ENCODE results near the gene KNG1. TPM values are rescaled to one million over a fixed set of nuclear protein-coding genes. Genes with fewer than 3 reads are reported as not detected.
A peak's percentile ranks its signal among the peaks of the same experiment; 100 is the strongest.

Gene KNG1
- total RNA-seq, 1 experiment from 2014 or later: 0.25 TPM

- CTCF ChIA-PET: no interaction called here
- intact Hi-C loops (cut with micrococcal nuclease): no loop called here
- H3K27me3 ChIP-seq (ENCODE audit: insufficient read depth, low read length): no peaks in the 10 kb centered on the region
- TF ChIP-seq RAD21 (IDR thresholded peaks at IDR 0.05; ENCODE audit: low read depth) (peak; percentile 65), CTCF (IDR thresholded peaks at IDR 0.05 in 2 of 3, conservative IDR thresholded peaks at IDR 0.05 in 1 of 3; ENCODE audit: borderline replicate concordance in 1 of 3, insufficient read depth in 1 of 3, low read depth in 2 of 3, low read length in 2 of 3) (peak; percentile 38 to 47 (median 40); a peak in 5 of 6 replicates), SIN3A (IDR thresholded peaks at IDR 0.05; ENCODE audit: low read depth) (0 out of 2 replicates have a peak, but pooled peaks have one; percentile 28), POLR2AphosphoS5 (IDR thresholded peaks at IDR 0.05; ENCODE audit: low read depth, low read length) (no peak)
- H3K9me3 ChIP-seq (ENCODE audit: control insufficient read depth in 1 of 2, insufficient read depth in 1 of 2, low read depth in 1 of 2, low read length in 2 of 2): no peaks in the 10 kb centered on the region
- no peak overlapping the region for H3K4me2 ChIP-seq (ENCODE audit: low read length)
- no TSS peak for BruUV-seq (replicated peaks)
- H3K36me3 ChIP-seq (ENCODE audit: control insufficient read depth in 1 of 2, insufficient read depth in 2 of 2, low read length in 2 of 2): no peaks in the 10 kb centered on the region
- ATAC-seq: peak; percentile 97
- no peak overlapping the region for H3K27ac ChIP-seq (ENCODE audit: low read depth, low read length)
- peak overlapping the region; percentile 35 for H2AFZ ChIP-seq (ENCODE audit: low read depth, low read length, poor library complexity, severe bottlenecking)
- POLR2A ChIA-PET: interaction anchor here (0.7 kb wide), 1 partner anchor 61 kb away, joined by 3 read pairs; the partner anchor contains the start of gene EIF4A2
- H3K4me1 ChIP-seq (ENCODE audit: control insufficient read depth in 1 of 2, insufficient read depth in 2 of 2, low read length in 2 of 2): no peaks in the 10 kb centered on the region
- H3K9me2 ChIP-seq (ENCODE audit: insufficient read depth): no peaks in the 10 kb centered on the region
- peak; percentile 18 for DNase-seq (ENCODE audit: low read depth, low spot score)
- no peaks in the 10 kb centered on the region for H4K20me1 ChIP-seq (ENCODE audit: insufficient read depth)
- RAD21 ChIA-PET (ENCODE audit: low non-redundant PET in 1 of 2, low total read pairs in 2 of 2, uncharacterized antibody in 2 of 2, unreplicated experiment in 2 of 2): no interaction called here
- no peak overlapping the region for H3K9ac ChIP-seq (ENCODE audit: low read length)
- no peak overlapping the region for H3K4me3 ChIP-seq (replicated peaks in 1 of 2; ENCODE audit: low read depth in 1 of 2, low read length in 2 of 2)
- H3K79me2 ChIP-seq (ENCODE audit: insufficient read depth, low read length): no peaks in the 10 kb centered on the region
Measured at GRCh38 chr3:186722457-186722856, 5.3 kb downstream of the KNG1 start.

- ChIA-PET RAD21 (ENCODE audit: low non-redundant PET in 1 of 2, low total read pairs in 2 of 2, uncharacterized antibody in 2 of 2, unreplicated experiment in 2 of 2) (no interaction called here), CTCF (no interaction called here), POLR2A (no interaction called here)
- DNase-seq (ENCODE audit: low read depth, low spot score): no peak
- Histone ChIP-seq H2AFZ (ENCODE audit: low read depth, low read length, poor library complexity, severe bottlenecking) (no peak overlapping the region), H3K9me3 (ENCODE audit: control insufficient read depth in 1 of 2, insufficient read depth in 1 of 2, low read depth in 1 of 2, low read length in 2 of 2) (no peaks in the 10 kb centered on the region), H3K79me2 (ENCODE audit: insufficient read depth, low read length) (no peaks in the 10 kb centered on the region), H3K4me1 (ENCODE audit: control insufficient read depth in 1 of 2, insufficient read depth in 2 of 2, low read length in 2 of 2) (no peaks in the 10 kb centered on the region), H3K27ac (ENCODE audit: low read depth, low read length) (no peak overlapping the region), H3K4me2 (ENCODE audit: low read length) (no peak overlapping the region), H3K9ac (ENCODE audit: low read length) (no peak overlapping the region), H3K36me3 (ENCODE audit: control insufficient read depth in 1 of 2, insufficient read depth in 2 of 2, low read length in 2 of 2) (no peaks in the 10 kb centered on the region), H3K9me2 (ENCODE audit: insufficient read depth) (no peaks in the 10 kb centered on the region), H4K20me1 (ENCODE audit: insufficient read depth) (no peaks in the 10 kb centered on the region), H3K27me3 (ENCODE audit: insufficient read depth, low read length) (no peaks in the 10 kb centered on the region), H3K4me3 (replicated peaks in 1 of 2; ENCODE audit: low read depth in 1 of 2, low read length in 2 of 2) (no peak overlapping the region)
- no peak for ATAC-seq
- intact Hi-C loops (cut with micrococcal nuclease): no loop called here
- no TSS peak for BruUV-seq (replicated peaks)
- TF ChIP-seq TCF7L2 (IDR thresholded peaks at IDR 0.05; ENCODE audit: borderline replicate concordance, extremely low read depth, insufficient read depth, insufficient read length): no peak
- no peak for TF ChIP-seq REST (IDR thresholded peaks at IDR 0.05; ENCODE audit: low read depth)
- TF ChIP-seq ZNF274 (IDR thresholded peaks at IDR 0.05; ENCODE audit: low read depth, low read length): no peak
- TF ChIP-seq EZH2phosphoT487 (IDR thresholded peaks at IDR 0.05; ENCODE audit: borderline replicate concordance): no peak
- TF ChIP-seq POLR2A (IDR thresholded peaks at IDR 0.05; ENCODE audit: borderline replicate concordance, extremely low read depth, insufficient read depth, insufficient read length): no peak
- no peak for TF ChIP-seq SRF (IDR thresholded peaks at IDR 0.05; ENCODE audit: low read depth)
- no peak for TF ChIP-seq JUND (IDR thresholded peaks at IDR 0.05)
- no peak for TF ChIP-seq EZH2 (IDR thresholded peaks at IDR 0.05)
- TF ChIP-seq ELF1 (IDR thresholded peaks at IDR 0.05; ENCODE audit: borderline replicate concordance, low read depth): no peak
- TF ChIP-seq EGR1 (IDR thresholded peaks at IDR 0.05; ENCODE audit: low read depth): no peak
- TF ChIP-seq CEBPB (IDR thresholded peaks at IDR 0.05; ENCODE audit: low read depth): no peak
Measured at GRCh38 chr3:186724911-186725310, 7.8 kb downstream of the KNG1 start.

All from HCT116 (cell line).